SK-N-SH (cell line): ENCODE results near the gene SLC7A7. TPM values are rescaled to one million over a fixed set of nuclear protein-coding genes. Genes with fewer than 3 reads are reported as not detected.

ENCODE experiments used
- CTCF ChIA-PET: fragments of 300-600, 350-600 bp; formaldehyde crosslinking; extraction: SDS; loops from one replicate; lab custom pipeline; 2021; lab: Yijun Ruan, JAX
- POLR2A ChIA-PET: fragments of 350-600 bp; sonication (Branson Sonifier 250); formaldehyde crosslinking; extraction: SDS; loops from one replicate; lab custom pipeline; 2020; ENCODE audit warnings: antibody characterized with exemption, inconsistent platforms; lab: Yijun Ruan, JAX
- DNase-seq: peaks from one replicate; pipeline ENCODE4 v3.0.0; 2012
- H2AFZ ChIP-seq: fragments of 200-600 bp; sonication (generic); 2 replicates; pipeline ENCODE4 v1.8.1; 2016; ENCODE audit warnings: antibody characterized with exemption, mild to moderate bottlenecking, low read depth
- H3F3A ChIP-seq: fragments of 200-600 bp; sonication (generic); replicated peaks from 2 replicates; pipeline ENCODE3; 2016; ENCODE audit warnings: antibody characterized with exemption, mild to moderate bottlenecking; ENCODE audit not compliant: insufficient read depth
- H3K27ac ChIP-seq, 2 experiments: fragments of 200-500 bp in 1 of 2; fragments of 200-600 bp in 1 of 2; sonication (Bioruptor generic) in 1 of 2; sonication (generic), shearing (Covaris generic) in 1 of 2; 2 replicates each; pipeline versions ENCODE4 v1.5.1 to v1.6.1; 2014 to 2016; ENCODE audit warnings: low read depth in 2 of 2, inconsistent platforms in 1 of 2, low read length in 1 of 2, mild to moderate bottlenecking in 1 of 2, mixed read lengths in 1 of 2
- H3K27me3 ChIP-seq: fragments of 200-600 bp; sonication (generic), shearing (Covaris generic); 2 replicates; pipeline ENCODE4 v1.6.1; 2016; ENCODE audit warnings: mixed run types; ENCODE audit not compliant: insufficient read depth
- H3K36me3 ChIP-seq, 2 experiments: fragments of 200-500 bp in 1 of 2; fragments of 200-600 bp in 1 of 2; sonication (Bioruptor generic) in 1 of 2; sonication (generic) in 1 of 2; replicated peaks in 1 of 2; 2 replicates each; pipeline versions ENCODE3 to v1.5.1; 2014 to 2016; ENCODE audit warnings: low read length in 1 of 2, mild to moderate bottlenecking in 1 of 2; ENCODE audit not compliant: insufficient read depth in 2 of 2, control insufficient read depth in 1 of 2
- H3K4me1 ChIP-seq, 2 experiments: fragments of 200-500 bp in 1 of 2; fragments of 200-600 bp in 1 of 2; sonication (Bioruptor generic) in 1 of 2; sonication (generic), shearing (Covaris generic) in 1 of 2; 2 replicates each; pipeline versions ENCODE4 v1.5.1 to v1.6.1; 2014 to 2016; ENCODE audit warnings: low read depth in 1 of 2, low read length in 1 of 2, mixed run types in 1 of 2; ENCODE audit not compliant: insufficient read depth in 2 of 2, control insufficient read depth in 1 of 2
- H3K4me2 ChIP-seq: fragments of 200-600 bp; sonication (generic), shearing (Covaris generic); 2 replicates; pipeline ENCODE4 v1.6.1; 2017; ENCODE audit warnings: mixed run types
- H3K4me3 ChIP-seq, 2 experiments: fragments of 200-500 bp in 1 of 2; fragments of 200-600 bp in 1 of 2; sonication (Bioruptor generic) in 1 of 2; sonication (generic), shearing (Covaris generic) in 1 of 2; 2 replicates each; pipeline versions ENCODE4 v1.5.1 to v1.8.1; 2014 to 2016; ENCODE audit warnings: low read depth in 2 of 2, inconsistent platforms in 1 of 2, low read length in 1 of 2, mild to moderate bottlenecking in 1 of 2, mixed read lengths in 1 of 2, moderate library complexity in 1 of 2
- H3K79me2 ChIP-seq: fragments of 200-600 bp; sonication (generic); 2 replicates; pipeline ENCODE4 v1.8.1; 2017; ENCODE audit warnings: mild to moderate bottlenecking; ENCODE audit not compliant: insufficient read depth
- H3K9ac ChIP-seq: fragments of 200-600 bp; sonication (generic); 2 replicates; pipeline ENCODE4 v1.6.1; 2017; ENCODE audit warnings: mixed run types
- H3K9me2 ChIP-seq: fragments of 200-600 bp; sonication (generic); 2 replicates; pipeline ENCODE4 v1.6.1; 2017; ENCODE audit warnings: mixed run types
- H3K9me3 ChIP-seq: fragments of 200-600 bp; sonication (generic); 2 replicates; pipeline ENCODE4 v1.6.1; 2017; ENCODE audit warnings: mixed run types, mild to moderate bottlenecking, moderate library complexity
- H4K20me1 ChIP-seq: fragments of 200-600 bp; sonication (generic); 2 replicates; pipeline ENCODE4 v1.6.1; 2017; ENCODE audit warnings: mild to moderate bottlenecking, mixed run types; ENCODE audit not compliant: insufficient read depth
- CTCF ChIP-seq: fragments of 200-600 bp; sonication (generic); IDR thresholded peaks from 2 replicates; pipeline ENCODE4 v1.6.1; 2017; ENCODE audit warnings: antibody characterized with exemption, mild to moderate bottlenecking, moderate library complexity
- ELF1 ChIP-seq: IDR thresholded peaks from 2 replicates; pipeline ENCODE4 v1.4.0; 2012
- EZH2phosphoT487 ChIP-seq: fragments of 200-600 bp; sonication (generic); IDR thresholded peaks from 2 replicates; pipeline ENCODE4 v1.6.1; 2017; ENCODE audit warnings: low read depth, mixed run types, mild to moderate bottlenecking, antibody characterized with exemption, moderate library complexity, borderline replicate concordance
- FOSL2 ChIP-seq: IDR thresholded peaks from 2 replicates; pipeline ENCODE4 v1.4.0; 2012; ENCODE audit warnings: low read depth, mild to moderate bottlenecking, moderate library complexity, borderline replicate concordance
- GABPA ChIP-seq: IDR thresholded peaks from 2 replicates; pipeline ENCODE4 v1.4.0; 2012; ENCODE audit warnings: low read depth, mild to moderate bottlenecking
- GATA2 ChIP-seq: sonication (generic); formaldehyde crosslinking; IDR thresholded peaks from 2 replicates; pipeline ENCODE4 v1.5.0; 2020; ENCODE audit warnings: mild to moderate bottlenecking, missing genetic modification reagents
- IRF3 ChIP-seq: fragments of 150-350 bp; IDR thresholded peaks from 2 replicates; pipeline ENCODE4 v1.6.1; 2016; ENCODE audit warnings: mild to moderate bottlenecking, low read depth, low read length
- JUND ChIP-seq: IDR thresholded peaks from 2 replicates; pipeline ENCODE4 v1.4.0; 2012
- MAX ChIP-seq: IDR thresholded peaks from 2 replicates; pipeline ENCODE4 v1.4.0; 2012; ENCODE audit warnings: low read depth
- MEF2A ChIP-seq: IDR thresholded peaks from 2 replicates; pipeline ENCODE4 v1.4.0; 2012; ENCODE audit warnings: low read depth, borderline replicate concordance
- NFIC ChIP-seq: IDR thresholded peaks from 2 replicates; pipeline ENCODE4 v1.4.0; 2012; ENCODE audit warnings: borderline replicate concordance
- NRF1 ChIP-seq: IDR thresholded peaks from 2 replicates; pipeline ENCODE4 v1.6.1; 2012; ENCODE audit warnings: low read depth, mild to moderate bottlenecking, low read length
- RCOR1 ChIP-seq: fragments of 150-350 bp; IDR thresholded peaks from 2 replicates; pipeline ENCODE4 v1.6.1; 2017; ENCODE audit warnings: antibody characterized with exemption, low read length
- RFX5 ChIP-seq: IDR thresholded peaks from 2 replicates; pipeline ENCODE4 v1.6.1; 2012; ENCODE audit warnings: mild to moderate bottlenecking, improper control_type of control experiment, low read length
- SIN3A ChIP-seq: IDR thresholded peaks from 2 replicates; pipeline ENCODE4 v1.6.1; 2012; ENCODE audit warnings: low read depth, mild to moderate bottlenecking, low read length, moderate library complexity, borderline replicate concordance
- SMC3 ChIP-seq: IDR thresholded peaks from 2 replicates; pipeline ENCODE4 v1.6.1; 2012; ENCODE audit warnings: low read depth, low read length, improper control_type of control experiment
- TAF1 ChIP-seq: IDR thresholded peaks from 2 replicates; pipeline ENCODE4 v1.6.1; 2012; ENCODE audit warnings: low read depth, mild to moderate bottlenecking, low read length, moderate library complexity, borderline replicate concordance
- TEAD4 ChIP-seq: IDR thresholded peaks from 2 replicates; pipeline ENCODE4 v1.4.0; 2012; ENCODE audit warnings: mild to moderate bottlenecking, borderline replicate concordance; ENCODE audit not compliant: insufficient read depth
- USF2 ChIP-seq: fragments of 150-350 bp; IDR thresholded peaks from 2 replicates; pipeline ENCODE4 v1.6.1; 2017; ENCODE audit warnings: antibody characterized with exemption, low read length, low read depth, borderline replicate concordance
- WGBS: methylation state at CpG from one replicate; pipeline ENCODE4 v1.1.6; 2017; ENCODE audit warnings: low lambda C conversion rate; 5-methylcytosine and 5-hydroxymethylcytosine counted together
- polyA plus RNA-seq, 3 experiments: library from polyadenylated mRNA; depleted of rRNA; stranded (reverse); fragments of >200 nt; gene quantifications; 2 replicates each; pipeline ENCODE4 v1.2.3, GENCODE V29; 2012

Gene SLC7A7
- polyA plus RNA-seq, 1 of the 3 experiments (the other 2 are of a cell fraction), result 0.30 TPM

- TF ChIP-seq USF2 (no peak), TEAD4 (no peak), IRF3 (no peak), MEF2A (no peak), FOSL2 (no peak), JUND (no peak), GATA2 (CRISPR knock-in tag) (no peak), RFX5 (no peak), NFIC (no peak), TAF1 (no peak), ELF1 (no peak), EZH2phosphoT487 (no peak), RCOR1 (no peak), SMC3 (no peak)
- Histone ChIP-seq H2AFZ (no peak overlapping the region), H3K4me3 (no peak overlapping the region), H3K36me3 (no peaks in the 10 kb centered on the region), H4K20me1 (no peaks in the 10 kb centered on the region), H3K9me3 (no peaks in the 10 kb centered on the region), H3K79me2 (no peaks in the 10 kb centered on the region), H3K9me2 (no peaks in the 10 kb centered on the region), H3K27me3 (peaks cover 7% of the 10 kb centered on the region; the same call in 1 of the 2 replicates), H3K4me1 (no peaks in the 10 kb centered on the region), H3F3A (no peaks in the 10 kb centered on the region), H3K9ac (no peak overlapping the region), H3K27ac (no peak overlapping the region), H3K4me2 (no peak overlapping the region)
- 28% methylated on average over 3 of the region's 3 CpGs for WGBS
- DNase-seq, result no peak
- ChIA-PET POLR2A (no interaction called here), CTCF (no interaction called here)
Measured at GRCh38 chr14:22740020-22740419, 75.2 kb downstream of the SLC7A7 start.

GRCh38 chr14:22739423-22739822 is 75.8 kb downstream of the SLC7A7 start:
- TF ChIP-seq MAX (no peak), MEF2A (no peak), NRF1 (no peak), TAF1 (no peak), JUND (no peak), SIN3A (no peak), GABPA (no peak), CTCF (no peak), RFX5 (no peak)
- H3K36me3 ChIP-seq, result no peaks in the 10 kb centered on the region
- no peaks in the 10 kb centered on the region for H3F3A ChIP-seq
- no peaks in the 10 kb centered on the region for H3K9me3 ChIP-seq
- no peak for DNase-seq
- H3K4me3 ChIP-seq, result no peak overlapping the region
- no peak overlapping the region for H3K9ac ChIP-seq
- H3K27me3 ChIP-seq, result peaks cover 12% of the 10 kb centered on the region; the same call in 1 of the 2 replicates
- 0% methylated on average over 1 of the region's 1 CpG for WGBS
- no peak overlapping the region for H2AFZ ChIP-seq
- H3K9me2 ChIP-seq, result no peaks in the 10 kb centered on the region
- no peak overlapping the region for H3K4me2 ChIP-seq
- H3K4me1 ChIP-seq, result no peaks in the 10 kb centered on the region
- H4K20me1 ChIP-seq, result no peaks in the 10 kb centered on the region
- H3K79me2 ChIP-seq, result no peaks in the 10 kb centered on the region
- no peak overlapping the region for H3K27ac ChIP-seq
- CTCF ChIA-PET, result no interaction called here
- POLR2A ChIA-PET, result no interaction called here
